ENCODE data around the gene GNG2. TPM values are rescaled to one million over a fixed set of nuclear protein-coding genes. Genes with fewer than 3 reads are reported as not detected.

GNG2 gene
- total RNA-seq, 1 donor from 2014 or later, result 56.8 TPM

- no peak overlapping the region for H2AFZ ChIP-seq (replicated peaks)
- Mint-ChIP-seq H3K9me3 (no peaks in the 10 kb centered on the region), H3K36me3 (peaks cover 2% of the 10 kb centered on the region), H3K27me3 (ENCODE audit: insufficient read depth, low read depth) (no peaks in the 10 kb centered on the region), H3K4me1 (peaks cover 31% of the 10 kb centered on the region), H3K4me3 (no peak overlapping the region), H3K27ac (no peak overlapping the region)
- no peaks in the 10 kb centered on the region for H3K79me2 ChIP-seq (ENCODE audit: low read depth)
- no peak overlapping the region for H3K4me2 ChIP-seq
- H3K27me3 ChIP-seq, result no peaks in the 10 kb centered on the region
- no peaks in the 10 kb centered on the region for H3K36me3 ChIP-seq
- TF ChIP-seq CTCF (IDR thresholded peaks at IDR 0.05) (no peak), EZH2phosphoT487 (IDR thresholded peaks at IDR 0.05) (no peak), EZH2 (IDR thresholded peaks at IDR 0.05) (no peak)
- H3K4me1 ChIP-seq, result no peaks in the 10 kb centered on the region
- H3F3A ChIP-seq (ENCODE audit: low read depth), result no peaks in the 10 kb centered on the region
- no peak overlapping the region for H3K9ac ChIP-seq
- no peak overlapping the region for H3K27ac ChIP-seq
- no peaks in the 10 kb centered on the region for H4K20me1 ChIP-seq (ENCODE audit: low read depth)
- H3K4me3 ChIP-seq, result no peak overlapping the region
- no peak for DNase-seq (ENCODE audit: low spot score)
- no peaks in the 10 kb centered on the region for H3K9me3 ChIP-seq (ENCODE audit: low read depth)
Measured at GRCh38 chr14:51938137-51938536, 77.7 kb downstream of the GNG2 start.

GRCh38 chr14:51938821-51939220 lies 78.4 kb downstream of the GNG2 start:
- Histone ChIP-seq H3K36me3 (no peaks in the 10 kb centered on the region), H3F3A (ENCODE audit: low read depth) (no peaks in the 10 kb centered on the region), H3K27ac (no peak overlapping the region), H3K4me2 (no peak overlapping the region), H3K9ac (no peak overlapping the region), H3K79me2 (ENCODE audit: low read depth) (no peaks in the 10 kb centered on the region), H3K9me3 (ENCODE audit: low read depth) (no peaks in the 10 kb centered on the region), H3K4me1 (no peaks in the 10 kb centered on the region), H3K27me3 (no peaks in the 10 kb centered on the region), H3K4me3 (no peak overlapping the region), H4K20me1 (ENCODE audit: low read depth) (no peaks in the 10 kb centered on the region), H2AFZ (replicated peaks) (no peak overlapping the region)
- Mint-ChIP-seq H3K9me3 (no peaks in the 10 kb centered on the region), H3K4me1 (peaks cover 28% of the 10 kb centered on the region), H3K27ac (peak overlapping the region; percentile 58), H3K36me3 (peaks cover 4% of the 10 kb centered on the region), H3K4me3 (no peak overlapping the region), H3K27me3 (ENCODE audit: insufficient read depth, low read depth) (no peaks in the 10 kb centered on the region)
- TF ChIP-seq CTCF (IDR thresholded peaks at IDR 0.05) (no peak), EZH2phosphoT487 (IDR thresholded peaks at IDR 0.05) (no peak), EZH2 (IDR thresholded peaks at IDR 0.05) (no peak)
- no peak for DNase-seq (ENCODE audit: low spot score)

- TF ChIP-seq EZH2phosphoT487 (IDR thresholded peaks at IDR 0.05), result no peak
- no peak for TF ChIP-seq CTCF (IDR thresholded peaks at IDR 0.05)
- no peak for TF ChIP-seq EZH2 (IDR thresholded peaks at IDR 0.05)
- DNase-seq (ENCODE audit: low spot score), result no peak
- peak overlapping the region; percentile 53 for H3K27ac Mint-ChIP-seq
- Histone ChIP-seq H3K79me2 (ENCODE audit: low read depth) (no peaks in the 10 kb centered on the region), H3F3A (ENCODE audit: low read depth) (no peaks in the 10 kb centered on the region), H3K36me3 (no peaks in the 10 kb centered on the region), H3K4me2 (no peak overlapping the region), H4K20me1 (ENCODE audit: low read depth) (no peaks in the 10 kb centered on the region), H3K4me3 (no peak overlapping the region), H3K27me3 (no peaks in the 10 kb centered on the region), H3K27ac (no peak overlapping the region), H3K9me3 (ENCODE audit: low read depth) (no peaks in the 10 kb centered on the region), H2AFZ (replicated peaks) (no peak overlapping the region), H3K9ac (no peak overlapping the region), H3K4me1 (no peaks in the 10 kb centered on the region)
- peaks cover 26% of the 10 kb centered on the region for H3K4me1 Mint-ChIP-seq
- H3K36me3 Mint-ChIP-seq, result peaks cover 4% of the 10 kb centered on the region
- no peak overlapping the region for H3K4me3 Mint-ChIP-seq
- no peaks in the 10 kb centered on the region for H3K27me3 Mint-ChIP-seq (ENCODE audit: insufficient read depth, low read depth)
- no peaks in the 10 kb centered on the region for H3K9me3 Mint-ChIP-seq
Measured at GRCh38 chr14:51939226-51939625, 78.8 kb downstream of the GNG2 start.

All from neural progenitor cell (in vitro differentiated cells).